ENCODE results near the gene ZNF641. TPM values are rescaled to one million over a fixed set of nuclear protein-coding genes. Genes with fewer than 3 reads are reported as not detected.

ZNF641 gene
- total and polyA plus RNA-seq, 9 donors = 14.0 to 50.3 (median 36.6) TPM

DNA sequence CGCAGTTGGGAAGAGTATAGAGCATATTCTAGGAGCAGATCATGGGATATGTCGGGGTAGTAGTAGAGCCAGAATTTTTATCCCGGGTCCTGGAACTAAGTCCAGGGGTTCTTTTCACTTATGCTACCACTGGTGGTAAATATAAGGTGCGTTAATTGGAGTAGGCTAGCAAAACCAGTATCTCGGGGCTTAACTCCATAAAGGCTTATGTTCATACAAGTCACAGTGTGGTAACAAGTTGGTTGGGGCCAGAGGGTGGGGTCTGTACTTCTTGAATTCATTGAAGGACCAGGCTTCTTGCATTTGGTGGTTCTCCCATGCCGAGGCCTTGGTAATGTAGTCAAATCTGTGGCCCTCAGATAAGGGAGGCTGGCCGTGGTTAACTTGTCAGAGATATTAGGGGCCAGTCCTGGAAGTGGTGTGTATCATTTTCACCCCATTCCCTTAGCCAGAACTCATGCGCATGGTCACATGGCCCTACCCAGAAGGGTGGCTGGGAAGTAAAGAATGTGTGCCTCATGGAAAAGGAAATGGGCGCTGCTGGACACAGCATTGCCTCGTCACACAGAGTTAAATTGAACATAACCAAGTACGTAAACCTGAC lies 1.5 kb upstream of the ZNF641 start:
- TF ChIP-seq, protein P1, sequence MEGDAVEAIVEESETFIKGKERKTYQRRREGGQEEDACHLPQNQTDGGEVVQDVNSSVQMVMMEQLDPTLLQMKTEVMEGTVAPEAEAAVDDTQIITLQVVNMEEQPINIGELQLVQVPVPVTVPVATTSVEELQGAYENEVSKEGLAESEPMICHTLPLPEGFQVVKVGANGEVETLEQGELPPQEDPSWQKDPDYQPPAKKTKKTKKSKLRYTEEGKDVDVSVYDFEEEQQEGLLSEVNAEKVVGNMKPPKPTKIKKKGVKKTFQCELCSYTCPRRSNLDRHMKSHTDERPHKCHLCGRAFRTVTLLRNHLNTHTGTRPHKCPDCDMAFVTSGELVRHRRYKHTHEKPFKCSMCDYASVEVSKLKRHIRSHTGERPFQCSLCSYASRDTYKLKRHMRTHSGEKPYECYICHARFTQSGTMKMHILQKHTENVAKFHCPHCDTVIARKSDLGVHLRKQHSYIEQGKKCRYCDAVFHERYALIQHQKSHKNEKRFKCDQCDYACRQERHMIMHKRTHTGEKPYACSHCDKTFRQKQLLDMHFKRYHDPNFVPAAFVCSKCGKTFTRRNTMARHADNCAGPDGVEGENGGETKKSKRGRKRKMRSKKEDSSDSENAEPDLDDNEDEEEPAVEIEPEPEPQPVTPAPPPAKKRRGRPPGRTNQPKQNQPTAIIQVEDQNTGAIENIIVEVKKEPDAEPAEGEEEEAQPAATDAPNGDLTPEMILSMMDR (IDR thresholded peaks at IDR 0.05) = no peak
- TF ChIP-seq EP300 (IDR thresholded peaks at IDR 0.05) (no peak), POLR2A (IDR thresholded peaks at IDR 0.05) (no peak)
- no peaks in the 10 kb centered on the region for H3K36me3 ChIP-seq
- H3K27ac ChIP-seq = no peak overlapping the region
- 94 to 97% (median 94%) methylated on average over 11 of the region's 11 CpGs for WGBS, 3 donors
- H3K9me3 ChIP-seq = no peaks in the 10 kb centered on the region
- H3K4me3 ChIP-seq = no peak overlapping the region
- DNase-seq = no peak
- H3K27me3 ChIP-seq = no peaks in the 10 kb centered on the region
- intact Hi-C loops (cut with DNase I) = no loop called here
- no peaks in the 10 kb centered on the region for H3K4me1 ChIP-seq (ENCODE audit: insufficient read depth)

DNA sequence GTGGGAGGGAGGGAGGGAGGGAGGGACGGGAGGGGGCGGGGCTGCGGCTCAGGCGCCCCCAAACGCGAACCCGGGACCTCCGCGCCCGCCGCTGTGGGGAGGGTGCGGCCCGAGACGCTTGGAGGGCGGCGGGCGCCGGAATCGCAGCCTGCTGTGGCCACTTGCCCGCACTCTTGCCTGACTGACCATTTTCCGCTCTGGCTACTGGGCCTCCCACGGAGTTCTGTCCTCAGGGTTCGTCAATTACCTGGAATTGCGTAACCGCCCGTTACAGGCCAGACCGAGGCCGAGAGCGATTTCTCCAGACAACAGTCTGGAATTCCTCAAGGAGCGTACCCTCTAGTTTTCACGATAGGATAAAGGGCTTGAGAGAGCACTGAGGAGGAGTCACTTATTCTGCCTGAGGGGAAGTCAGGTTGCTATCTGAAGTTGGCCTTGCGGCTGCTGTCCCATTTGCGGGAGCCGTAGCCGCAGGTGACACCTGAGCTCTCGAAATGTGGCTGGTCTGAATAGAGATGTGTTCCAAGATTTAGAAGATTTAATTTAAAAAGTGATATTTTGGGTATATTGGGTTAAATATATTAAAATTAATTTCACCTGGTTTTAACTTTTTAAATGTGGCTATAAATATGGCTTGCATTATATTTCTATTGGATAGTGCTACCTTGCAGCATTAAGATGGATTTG lies 446 bp upstream of the ZNF641 start:
- no peaks in the 10 kb centered on the region for H3K9me3 ChIP-seq
- H3K4me3 ChIP-seq = peak overlapping the region; percentile 79
- peak; percentile 4 for TF ChIP-seq POLR2A (IDR thresholded peaks at IDR 0.05)
- TF ChIP-seq, protein P1 (IDR thresholded peaks at IDR 0.05) = no peak
- peak overlapping the region; percentile 84 to 95 for H3K27ac ChIP-seq
- no peaks in the 10 kb centered on the region for H3K27me3 ChIP-seq
- WGBS, 3 donors = 2% methylated on average over 24 to 36 of the region's 36 CpGs
- intact Hi-C loops (cut with DNase I) = no loop called here
- no peaks in the 10 kb centered on the region for H3K4me1 ChIP-seq (ENCODE audit: insufficient read depth)
- H3K36me3 ChIP-seq = no peaks in the 10 kb centered on the region
- peak; percentile 81 to 89 (median 84) for DNase-seq

DNA sequence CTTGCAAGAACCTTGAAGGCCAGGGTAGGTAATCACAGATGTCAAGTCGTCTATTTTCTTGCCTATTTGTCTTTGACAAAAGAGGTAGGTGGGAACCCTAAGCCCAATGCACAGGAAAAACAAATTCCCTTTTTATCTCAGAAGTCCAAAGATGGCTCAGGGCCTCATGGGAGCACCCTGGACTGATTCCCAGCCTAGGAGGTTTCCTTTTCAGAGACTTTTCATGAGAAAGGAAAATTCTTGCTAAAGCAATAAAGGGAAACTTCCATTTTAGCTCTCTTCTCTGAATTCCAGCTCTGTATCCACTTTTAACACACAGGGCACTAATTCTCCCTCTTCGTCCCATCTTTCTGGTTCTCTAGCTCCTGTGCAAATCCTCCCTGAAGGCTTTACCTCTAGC lies 1.2 kb downstream of the ZNF641 start:
- no peaks in the 10 kb centered on the region for H3K27me3 ChIP-seq
- H3K4me1 ChIP-seq (ENCODE audit: insufficient read depth) = no peaks in the 10 kb centered on the region
- H3K36me3 ChIP-seq = no peaks in the 10 kb centered on the region
- peak overlapping the region; percentile 79 for H3K4me3 ChIP-seq
- peak overlapping the region in 1 of 2 donors; percentile 95 for H3K27ac ChIP-seq
- H3K9me3 ChIP-seq = no peaks in the 10 kb centered on the region
- no peak for TF ChIP-seq POLR2A (IDR thresholded peaks at IDR 0.05)
- TF ChIP-seq, protein P1 (IDR thresholded peaks at IDR 0.05) = no peak
- TF ChIP-seq EP300 (IDR thresholded peaks at IDR 0.05) = no peak
- DNase-seq = peak in 3 of 5 donors; percentile 31 to 67 (median 46)
- 4 to 11% (median 5%) methylated on average over 2 of the region's 2 CpGs for WGBS, 3 donors
- intact Hi-C loops (cut with DNase I) = loop anchor here in 2 of 4 donors (10.0 kb wide), 2 partner anchors 145 to 165 kb away; partner anchors contain the start of genes CCDC184 (in 1 of the 2) and OR10AD1 (in 1 of the 2)

DNA sequence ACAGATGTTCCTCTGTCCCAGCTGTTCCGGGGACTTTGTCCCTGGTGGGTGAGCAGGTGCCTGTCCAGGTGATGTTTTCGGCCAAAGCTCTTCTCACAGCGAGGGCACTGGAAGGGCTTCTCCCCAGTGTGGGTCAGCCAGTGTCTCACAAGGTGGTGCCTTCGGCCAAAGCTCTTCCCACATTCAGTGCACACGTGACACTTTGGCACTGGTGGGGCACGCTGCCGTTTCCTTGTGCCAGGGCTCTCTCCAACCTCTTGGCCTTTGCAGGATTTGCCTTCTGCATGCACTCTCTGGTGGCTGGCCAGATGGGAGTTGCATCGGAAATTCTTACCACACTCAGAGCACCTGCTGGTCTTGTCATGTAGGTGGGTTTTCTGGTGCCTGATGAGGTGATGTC lies 7.7 kb downstream of the ZNF641 start:
- Histone ChIP-seq H3K4me1 (ENCODE audit: insufficient read depth) (no peaks in the 10 kb centered on the region), H3K27me3 (no peaks in the 10 kb centered on the region), H3K9me3 (no peaks in the 10 kb centered on the region), H3K36me3 (no peaks in the 10 kb centered on the region), H3K4me3 (no peak overlapping the region), H3K27ac (no peak overlapping the region)
- no peak for TF ChIP-seq EP300 (IDR thresholded peaks at IDR 0.05)
- no peak for TF ChIP-seq POLR2A (IDR thresholded peaks at IDR 0.05)
- TF ChIP-seq, protein P1 (IDR thresholded peaks at IDR 0.05) = no peak
- 95 to 99% (median 98%) methylated on average over 7 to 8 of the region's 8 CpGs for WGBS, 3 donors
- intact Hi-C loops (cut with DNase I) = loop anchor here in 2 of 4 donors (10.0 kb wide), 2 partner anchors 138 to 158 kb away; partner anchors contain the start of genes CCDC184 (in 1 of the 2) and OR10AD1 (in 1 of the 2)
- no peak for DNase-seq
